OCI-LY1 (cell line): ENCODE data around the gene HYDIN.

ENCODE experiments used
- H2AFZ ChIP-seq: fragments of 200-600 bp; sonication (generic), shearing (Covaris generic); 2 replicates; pipeline ENCODE4 v1.6.0; 2014; ENCODE audit warnings: antibody characterized with exemption, mild to moderate bottlenecking, low read length
- H3F3A ChIP-seq: fragments of 200-600 bp; sonication (generic), shearing (Covaris generic); 2 replicates; pipeline ENCODE4 v1.6.0; 2014; ENCODE audit warnings: mild to moderate bottlenecking, antibody characterized with exemption, low read length, moderate library complexity; ENCODE audit not compliant: insufficient read depth
- H3K27ac ChIP-seq: fragments of 200-600 bp; sonication (generic); 2 replicates; pipeline ENCODE4 v1.5.1; 2014; ENCODE audit warnings: low read length, mixed run types, mild to moderate bottlenecking, low read depth; ENCODE audit not compliant: poor library complexity, severe bottlenecking
- H3K27me3 ChIP-seq: fragments of 200-600 bp; sonication (generic); 2 replicates; pipeline ENCODE4 v1.6.0; 2014; ENCODE audit warnings: antibody characterized with exemption, mild to moderate bottlenecking, low read length, moderate library complexity; ENCODE audit not compliant: insufficient read depth
- H3K36me3 ChIP-seq: fragments of 200-600 bp; sonication (generic); 2 replicates; pipeline ENCODE4 v1.6.1; 2014; ENCODE audit warnings: mild to moderate bottlenecking, antibody characterized with exemption, low read length, moderate library complexity, mixed read lengths; ENCODE audit not compliant: insufficient read depth
- H3K4me1 ChIP-seq: fragments of 200-600 bp; sonication (generic); 2 replicates; pipeline ENCODE4 v1.5.1; 2014; ENCODE audit warnings: mild to moderate bottlenecking, low read length, moderate library complexity; ENCODE audit not compliant: insufficient read depth, severe bottlenecking
- H3K4me2 ChIP-seq: fragments of 200-600 bp; sonication (generic), shearing (Covaris generic); 2 replicates; pipeline ENCODE4 v1.6.1; 2014; ENCODE audit warnings: low read length
- H3K4me3 ChIP-seq: fragments of 200-600 bp; sonication (generic); 2 replicates; pipeline ENCODE4 v1.5.1; 2014; ENCODE audit warnings: low read length, low read depth, mild to moderate bottlenecking, mixed read lengths; ENCODE audit not compliant: poor library complexity, severe bottlenecking
- H3K79me2 ChIP-seq: fragments of 200-600 bp; shearing (Covaris generic); 2 replicates; pipeline ENCODE4 v1.6.1; 2016; ENCODE audit warnings: mixed run types, low read length, mixed read lengths; ENCODE audit not compliant: insufficient read depth
- H3K9ac ChIP-seq: fragments of 200-600 bp; sonication (generic), shearing (Covaris generic); 2 replicates; pipeline ENCODE4 v1.6.1; 2014; ENCODE audit warnings: mild to moderate bottlenecking, low read length, mixed read lengths
- H3K9me2 ChIP-seq: fragments of 200-600 bp; sonication (generic), shearing (Covaris generic); 2 replicates; pipeline ENCODE4 v1.6.1; 2014; ENCODE audit warnings: low read depth, mild to moderate bottlenecking, low read length, mixed read lengths
- H3K9me3 ChIP-seq: fragments of 200-600 bp; shearing (Covaris generic); 2 replicates; pipeline ENCODE4 v1.6.1; 2014; ENCODE audit warnings: low read length, mixed read lengths
- H4K20me1 ChIP-seq: fragments of 200-600 bp; sonication (generic), shearing (Covaris generic); 2 replicates; pipeline ENCODE4 v1.6.0; 2016; ENCODE audit warnings: mild to moderate bottlenecking, low read length; ENCODE audit not compliant: insufficient read depth
- CTCF ChIP-seq: fragments of 200-600 bp; sonication (generic), shearing (Covaris generic); IDR thresholded peaks from 2 replicates; pipeline ENCODE4 v1.5.1; 2017; ENCODE audit warnings: mild to moderate bottlenecking, antibody characterized with exemption, low read length, moderate library complexity, mixed read lengths
- EZH2 ChIP-seq: fragments of 200-600 bp; sonication (generic), shearing (Covaris generic); IDR thresholded peaks from 2 replicates; pipeline ENCODE4 v1.8.0; 2017; ENCODE audit warnings: borderline replicate concordance, mixed run types, mild to moderate bottlenecking, antibody characterized with exemption, low read length, moderate library complexity, mixed read lengths

Gene HYDIN

DNA sequence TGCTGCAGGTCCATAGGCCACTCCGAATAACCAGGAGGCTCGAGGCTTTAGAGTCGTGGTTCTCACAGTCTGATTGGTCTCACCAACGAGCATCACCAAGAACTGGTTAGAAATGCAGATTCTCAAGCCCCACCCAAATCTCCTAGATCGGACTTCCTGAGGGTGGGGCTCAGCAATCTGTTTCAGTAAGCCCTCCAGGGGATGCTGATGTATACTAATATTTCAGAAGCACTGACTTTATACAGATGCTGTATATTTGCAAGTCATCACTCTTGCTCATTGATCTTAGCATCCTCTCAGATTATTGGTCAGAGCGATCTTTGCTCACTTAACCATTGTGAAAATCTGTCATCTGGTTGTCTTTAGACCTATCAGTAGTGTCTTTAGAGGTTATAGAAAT, 425.1 kb downstream of the HYDIN start:
- H3K9me3 ChIP-seq, result no peaks in the 10 kb centered on the region
- H4K20me1 ChIP-seq, result no peaks in the 10 kb centered on the region
- H3K36me3 ChIP-seq, result no peaks in the 10 kb centered on the region
- no peak overlapping the region for H3K4me3 ChIP-seq
- H3F3A ChIP-seq, result no peaks in the 10 kb centered on the region
- peaks cover 2% of the 10 kb centered on the region for H3K79me2 ChIP-seq
- TF ChIP-seq CTCF (no peak), EZH2 (no peak)
- no peak overlapping the region for H3K27ac ChIP-seq
- no peak overlapping the region for H3K4me2 ChIP-seq
- no peak overlapping the region for H2AFZ ChIP-seq
- H3K4me1 ChIP-seq, result peaks cover 15% of the 10 kb centered on the region
- H3K9ac ChIP-seq, result no peak overlapping the region
- no peaks in the 10 kb centered on the region for H3K9me2 ChIP-seq
- no peaks in the 10 kb centered on the region for H3K27me3 ChIP-seq

DNA sequence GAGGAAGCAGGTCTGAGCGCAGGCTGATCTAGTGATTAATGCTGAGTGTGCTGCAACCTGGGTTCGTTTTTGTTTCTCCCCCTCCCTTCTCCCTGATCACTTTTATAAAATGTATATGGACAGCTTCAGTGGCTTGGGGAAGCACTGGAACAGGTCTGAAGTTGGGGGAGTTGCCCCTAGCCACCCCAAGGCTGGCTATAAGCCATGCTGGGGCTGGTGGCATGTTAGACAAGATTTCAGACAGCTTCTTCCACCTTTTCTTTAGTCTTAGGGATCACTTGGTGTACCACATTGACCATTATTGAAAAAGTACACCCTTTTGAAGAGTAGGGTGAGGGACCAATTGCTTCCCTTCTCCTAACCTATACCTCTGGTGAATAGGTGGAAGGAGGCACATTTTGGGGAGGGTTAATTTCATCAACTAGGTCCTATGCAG, 425.8 kb downstream of the HYDIN start:
- Histone ChIP-seq H3F3A (no peaks in the 10 kb centered on the region), H3K4me3 (no peak overlapping the region), H3K9ac (no peak overlapping the region), H3K27ac (no peak overlapping the region), H3K36me3 (no peaks in the 10 kb centered on the region), H3K4me2 (no peak overlapping the region), H3K27me3 (no peaks in the 10 kb centered on the region), H3K4me1 (peaks cover 20% of the 10 kb centered on the region), H3K79me2 (peaks cover 8% of the 10 kb centered on the region), H2AFZ (no peak overlapping the region), H3K9me2 (no peaks in the 10 kb centered on the region), H4K20me1 (no peaks in the 10 kb centered on the region), H3K9me3 (no peaks in the 10 kb centered on the region)
- TF ChIP-seq EZH2 (no peak), CTCF (no peak)

DNA sequence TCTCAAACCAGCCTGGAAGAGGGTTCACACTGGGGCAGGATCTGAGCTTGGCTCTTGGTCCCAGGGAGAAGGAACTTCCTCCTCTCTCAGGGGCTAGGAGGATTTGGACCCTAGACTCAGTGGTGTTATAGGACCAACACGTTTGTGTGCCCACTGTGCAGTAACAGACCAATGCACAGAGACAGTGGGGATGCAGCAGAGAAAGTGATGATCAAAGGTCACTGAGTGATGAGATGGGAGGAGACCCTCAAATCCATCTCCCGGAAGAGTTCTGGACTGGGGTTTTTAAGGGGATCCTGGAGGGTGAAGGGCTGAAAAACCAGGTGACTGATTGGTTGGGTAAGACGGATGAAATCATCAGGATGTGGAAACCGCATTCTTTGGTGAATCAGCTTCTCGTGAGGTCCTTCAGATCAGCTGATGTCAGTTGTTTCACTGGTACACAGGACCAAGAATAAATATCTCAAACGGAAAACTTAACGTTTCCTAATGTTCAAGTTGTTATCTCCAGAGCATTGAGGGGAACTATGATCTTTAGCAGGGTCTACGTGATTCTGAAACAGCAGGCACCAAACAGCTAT, 426.3 kb downstream of the HYDIN start:
- Histone ChIP-seq H4K20me1 (no peaks in the 10 kb centered on the region), H3K4me1 (peaks cover 21% of the 10 kb centered on the region), H3K36me3 (no peaks in the 10 kb centered on the region), H3K4me2 (no peak overlapping the region), H3K79me2 (peaks cover 10% of the 10 kb centered on the region), H3K27me3 (no peaks in the 10 kb centered on the region), H3K9me2 (no peaks in the 10 kb centered on the region), H3K4me3 (no peak overlapping the region), H3K9ac (no peak overlapping the region), H3F3A (no peaks in the 10 kb centered on the region), H2AFZ (no peak overlapping the region), H3K27ac (no peak overlapping the region), H3K9me3 (no peaks in the 10 kb centered on the region)
- no peak for TF ChIP-seq EZH2
- no peak for TF ChIP-seq CTCF
